Left renal pelvis (tissue), 4 donors: ENCODE data around the gene BUB1B. TPM values are rescaled to one million over a fixed set of nuclear protein-coding genes. Genes with fewer than 3 reads are reported as not detected.
"Not testable (repeated sequence)": the region's sequence is repeated elsewhere in the genome, so short reads cannot be mapped to it uniquely, and the experiment has no call there.

Experiments
- DNase-seq, 4 donors: peaks; one replicate each; pipeline ENCODE4 v3.0.0-alpha.2; 2013; ENCODE audit warnings: low read depth in 4 of 4, low spot score in 3 of 4
- polyA plus RNA-seq, 4 donors: library from polyadenylated mRNA; unstranded; fragments of 120-200 nt; gene quantifications; one replicate each; pipeline ENCODE4 v1.2.1, GENCODE V29; 2013; ENCODE audit not compliant: insufficient read length in 4 of 4

BUB1B gene, protein sequence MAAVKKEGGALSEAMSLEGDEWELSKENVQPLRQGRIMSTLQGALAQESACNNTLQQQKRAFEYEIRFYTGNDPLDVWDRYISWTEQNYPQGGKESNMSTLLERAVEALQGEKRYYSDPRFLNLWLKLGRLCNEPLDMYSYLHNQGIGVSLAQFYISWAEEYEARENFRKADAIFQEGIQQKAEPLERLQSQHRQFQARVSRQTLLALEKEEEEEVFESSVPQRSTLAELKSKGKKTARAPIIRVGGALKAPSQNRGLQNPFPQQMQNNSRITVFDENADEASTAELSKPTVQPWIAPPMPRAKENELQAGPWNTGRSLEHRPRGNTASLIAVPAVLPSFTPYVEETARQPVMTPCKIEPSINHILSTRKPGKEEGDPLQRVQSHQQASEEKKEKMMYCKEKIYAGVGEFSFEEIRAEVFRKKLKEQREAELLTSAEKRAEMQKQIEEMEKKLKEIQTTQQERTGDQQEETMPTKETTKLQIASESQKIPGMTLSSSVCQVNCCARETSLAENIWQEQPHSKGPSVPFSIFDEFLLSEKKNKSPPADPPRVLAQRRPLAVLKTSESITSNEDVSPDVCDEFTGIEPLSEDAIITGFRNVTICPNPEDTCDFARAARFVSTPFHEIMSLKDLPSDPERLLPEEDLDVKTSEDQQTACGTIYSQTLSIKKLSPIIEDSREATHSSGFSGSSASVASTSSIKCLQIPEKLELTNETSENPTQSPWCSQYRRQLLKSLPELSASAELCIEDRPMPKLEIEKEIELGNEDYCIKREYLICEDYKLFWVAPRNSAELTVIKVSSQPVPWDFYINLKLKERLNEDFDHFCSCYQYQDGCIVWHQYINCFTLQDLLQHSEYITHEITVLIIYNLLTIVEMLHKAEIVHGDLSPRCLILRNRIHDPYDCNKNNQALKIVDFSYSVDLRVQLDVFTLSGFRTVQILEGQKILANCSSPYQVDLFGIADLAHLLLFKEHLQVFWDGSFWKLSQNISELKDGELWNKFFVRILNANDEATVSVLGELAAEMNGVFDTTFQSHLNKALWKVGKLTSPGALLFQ
- polyA plus RNA-seq = 10 to 100 TPM; 27.0 to 33.2 (median 31.6) TPM

- peak; percentile 83 to 91 (median 90) for DNase-seq
Measured at GRCh38 chr15:40160689-40161688, at the start of gene BUB1B. TSS of gene BUB1B (plus strand) at chr15:40161069. CDS start at chr15:40161221, 152 bp downstream.

GRCh38 chr15:40111888-40112287, 49.0 kb upstream of the BUB1B start:
- no peak for DNase-seq

DNA sequence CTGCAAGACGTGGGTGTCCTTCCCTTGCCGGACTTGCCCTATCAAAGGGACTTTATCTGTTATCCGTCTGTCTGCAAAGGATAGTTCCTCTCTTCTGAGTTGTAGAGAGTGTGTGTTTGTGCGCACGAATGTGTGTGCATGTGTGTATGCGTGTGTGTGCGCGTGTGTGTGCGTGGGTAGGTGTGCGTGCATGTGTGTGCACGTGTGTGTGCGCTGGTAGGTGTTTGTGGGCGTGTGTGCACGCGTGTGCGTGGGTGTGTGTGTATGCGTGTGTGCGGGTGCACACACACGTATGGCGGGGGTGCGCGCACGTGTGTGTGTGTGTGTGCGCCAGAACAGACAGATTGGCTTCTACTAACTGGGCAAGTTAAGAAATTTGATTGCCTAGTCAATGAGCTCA, 48.1 kb upstream of the BUB1B start:
- no peak for DNase-seq

- DNase-seq = no peak
Measured at GRCh38 chr15:40114218-40114617, 46.7 kb upstream of the BUB1B start.

GRCh38 chr15:40115106-40115505, 45.8 kb upstream of the BUB1B start:
- not testable (repeated sequence) for DNase-seq

- no peak for DNase-seq
Measured at GRCh38 chr15:40115670-40116093, 45.2 kb upstream of the BUB1B start.

GRCh38 chr15:40118473-40118872, 42.4 kb upstream of the BUB1B start:
- no peak for DNase-seq

GRCh38 chr15:40121911-40122638, 38.8 kb upstream of the BUB1B start:
- no peak for DNase-seq

GRCh38 chr15:40122989-40123388, 37.9 kb upstream of the BUB1B start:
- not testable (repeated sequence) for DNase-seq

DNA sequence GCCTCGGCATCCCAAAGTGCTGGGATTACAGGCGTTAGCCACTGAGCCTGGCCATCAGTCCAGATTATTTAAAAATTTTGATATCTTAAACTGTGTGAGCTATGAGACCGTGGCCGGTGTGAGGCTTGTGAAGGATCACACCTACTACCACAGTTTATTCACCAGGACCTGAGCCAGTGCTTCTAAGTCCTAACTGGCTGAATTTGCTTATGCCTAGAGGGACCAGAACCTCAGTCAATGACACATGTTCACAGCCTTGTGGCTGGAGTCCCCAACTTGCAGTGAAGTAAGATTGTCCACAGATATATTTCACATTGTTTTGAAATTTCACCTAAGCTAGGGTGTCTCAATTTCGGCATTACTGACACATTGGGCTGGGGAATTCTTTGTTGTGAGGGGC, 37.0 kb upstream of the BUB1B start:
- DNase-seq = not testable (repeated sequence)

DNA sequence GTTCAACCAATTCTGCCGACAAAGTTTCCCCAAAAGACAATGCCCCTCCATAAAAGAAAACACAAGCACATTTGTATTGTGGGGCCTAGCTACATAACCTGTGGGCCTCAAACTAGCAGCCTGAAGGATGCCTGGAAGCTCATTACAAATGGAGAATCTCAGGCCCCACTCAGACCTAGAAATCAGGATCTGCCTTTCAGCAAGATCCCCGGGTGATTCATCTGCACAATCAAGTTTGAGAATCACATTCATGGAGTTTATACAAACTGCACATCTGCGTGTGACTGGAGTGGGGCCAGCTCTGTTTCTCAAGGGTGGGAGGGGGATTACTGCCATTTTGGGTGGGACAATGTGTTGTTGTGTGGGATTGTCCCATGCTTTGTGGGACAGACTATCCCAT, 36.5 kb upstream of the BUB1B start:
- DNase-seq = not testable (repeated sequence)

- not testable (repeated sequence) for DNase-seq
Measured at GRCh38 chr15:40124807-40125285, 36.0 kb upstream of the BUB1B start.

- no peak for DNase-seq
Measured at GRCh38 chr15:40125950-40126349, 34.9 kb upstream of the BUB1B start.

DNA sequence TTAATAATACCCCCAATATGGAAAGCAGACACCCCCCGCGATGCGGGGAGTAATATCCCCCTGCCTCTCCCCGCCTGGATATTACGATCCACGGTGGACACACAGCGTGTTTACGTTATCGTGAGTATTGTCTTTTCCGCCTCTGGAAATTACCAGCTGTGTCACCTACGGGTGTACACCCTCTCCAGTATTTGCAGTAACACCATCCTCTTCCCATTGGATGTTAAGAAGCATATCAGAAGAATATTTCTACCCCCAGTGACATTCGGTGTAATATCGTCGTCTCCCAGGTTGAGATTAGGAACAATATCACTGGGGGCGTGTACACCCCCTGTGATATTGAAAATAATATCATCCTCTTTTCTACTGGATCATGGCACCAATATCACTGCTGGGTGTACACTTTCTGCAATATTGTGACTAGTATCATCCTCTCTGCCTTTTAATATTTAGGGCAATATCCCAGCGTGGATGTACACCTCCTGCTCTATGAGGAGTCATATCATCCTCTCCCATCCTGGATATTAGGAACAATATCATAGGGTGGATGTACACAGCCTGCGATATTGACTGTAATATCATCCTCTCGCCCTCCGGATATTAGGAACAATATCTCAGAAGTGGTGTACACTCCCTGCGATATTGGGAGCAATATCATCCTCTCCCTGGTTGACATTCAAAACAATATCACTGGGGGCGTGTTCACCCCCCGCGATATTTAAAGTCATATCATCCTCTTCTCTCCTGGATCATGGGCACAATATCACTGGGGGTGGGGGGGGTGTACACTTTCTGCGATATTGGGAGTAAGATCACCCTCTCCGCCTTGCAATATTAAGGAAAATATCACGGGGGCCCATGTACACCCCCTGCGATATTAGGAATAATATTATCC, 31.9 kb upstream of the BUB1B start:
- DNase-seq = no peak

DNA sequence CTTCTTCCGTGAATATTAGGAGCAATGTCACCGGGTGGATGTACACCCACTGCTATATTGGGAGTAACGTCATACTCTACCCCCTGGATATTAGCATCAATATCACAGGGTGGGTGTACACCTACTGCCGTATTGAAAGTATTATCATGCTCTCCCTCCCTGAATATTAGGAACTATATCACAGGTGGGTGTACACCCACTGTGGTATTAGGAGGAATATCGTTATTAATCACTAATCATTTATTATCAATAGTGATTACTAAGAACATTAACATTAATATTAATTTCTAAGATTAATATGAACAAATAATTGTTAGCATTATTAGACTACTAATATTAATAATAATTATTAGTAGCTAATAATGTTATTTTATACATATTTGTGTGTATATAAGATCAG, 30.8 kb upstream of the BUB1B start:
- no peak for DNase-seq

DNA sequence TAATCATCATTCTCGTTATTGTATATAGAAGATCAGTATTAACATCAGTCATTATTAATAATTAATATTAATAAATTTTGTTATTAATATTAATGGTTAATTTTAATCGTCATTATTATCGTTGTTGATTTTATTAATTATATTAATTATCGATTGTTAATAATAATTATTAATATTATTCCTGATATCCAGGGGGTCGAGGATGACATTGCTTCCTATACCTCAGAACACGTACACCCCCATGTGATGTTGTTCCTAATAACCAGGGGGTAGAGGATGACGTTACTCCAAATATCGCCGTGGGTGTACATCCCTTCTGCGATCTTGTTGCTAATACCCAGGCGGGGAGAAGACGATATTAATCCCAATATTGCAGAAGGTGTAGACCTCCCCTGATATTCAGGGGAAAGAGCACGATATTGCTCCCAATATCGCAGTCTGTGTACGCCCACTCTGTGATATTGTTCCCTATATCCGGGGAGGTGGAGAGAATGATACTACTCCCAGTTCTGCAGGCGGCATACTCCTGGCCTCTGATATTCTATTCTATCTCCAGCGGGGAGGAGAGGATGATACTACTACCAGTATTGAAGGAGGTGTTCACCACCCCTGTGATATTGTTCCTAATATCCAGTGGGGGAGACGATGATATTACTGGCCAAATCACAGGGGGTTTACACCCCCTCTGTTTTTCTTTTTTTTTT, 29.9 kb upstream of the BUB1B start:
- DNase-seq = no peak

DNA sequence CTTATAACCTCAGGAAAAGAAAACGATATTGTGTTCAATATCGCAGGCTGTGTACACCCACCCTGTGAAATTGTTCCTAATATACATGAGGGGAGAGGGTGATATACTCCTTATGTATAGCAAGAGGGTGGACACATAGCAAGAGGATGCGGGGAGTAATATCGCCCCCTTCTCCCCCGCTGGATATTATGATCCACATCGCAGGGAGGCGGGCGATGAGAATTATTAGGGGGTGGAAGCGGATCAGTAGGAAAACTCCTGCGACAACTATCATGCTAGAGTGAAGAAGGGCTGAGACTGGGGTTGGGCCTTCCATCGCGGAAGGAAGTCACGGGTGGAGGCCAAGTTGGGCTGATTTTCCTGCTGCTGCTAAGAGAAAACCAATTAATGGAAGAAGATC, 27.3 kb upstream of the BUB1B start:
- DNase-seq = no peak
